Ramos (cell line): Measurements from ENCODE around the gene OTX1.

Experiments
- in situ Hi-C: fragments of 300-500 bp; cut with MboI; formaldehyde crosslinking; loops from one replicate; pipeline ENCODE4 v1.14.3; 2022; ENCODE audit warnings: low sequenced_read_pairs; ENCODE audit not compliant: unreplicated experiment

OTX1 gene

GRCh38 chr2:63046552-63046951 lies 4.1 kb upstream of the OTX1 start:
- in situ Hi-C loops, result no loop called here

GRCh38 chr2:63046961-63047320 lies 3.7 kb upstream of the OTX1 start:
- in situ Hi-C loops, result no loop called here

- in situ Hi-C loops, result no loop called here
These were observed 3.0 kb upstream of the OTX1 start for GRCh38 chr2:63047321-63048279.

- in situ Hi-C loops, result no loop called here
These were observed 2.1 kb upstream of the OTX1 start for GRCh38 chr2:63048367-63049171.

- in situ Hi-C loops, result no loop called here
These were observed 1.2 kb upstream of the OTX1 start for GRCh38 chr2:63049211-63049969.

GRCh38 chr2:63049970-63050333 lies 678 bp upstream of the OTX1 start:
- in situ Hi-C loops, result no loop called here

GRCh38 chr2:63051042-63051794 lies 588 bp downstream of the OTX1 start:
- in situ Hi-C loops, result no loop called here

GRCh38 chr2:63051795-63052333 lies 1.2 kb downstream of the OTX1 start:
- in situ Hi-C loops, result no loop called here

- in situ Hi-C loops, result no loop called here
These were observed 1.9 kb downstream of the OTX1 start for GRCh38 chr2:63052411-63053080.

- in situ Hi-C loops, result no loop called here
These were observed 2.7 kb downstream of the OTX1 start for GRCh38 chr2:63053081-63053888.

- in situ Hi-C loops, result no loop called here
These were observed 3.4 kb downstream of the OTX1 start for GRCh38 chr2:63053889-63054602.

- in situ Hi-C loops, result no loop called here
These were observed 4.2 kb downstream of the OTX1 start for GRCh38 chr2:63054841-63055225.

GRCh38 chr2:63055226-63056106 lies 4.8 kb downstream of the OTX1 start:
- in situ Hi-C loops, result no loop called here

GRCh38 chr2:63056107-63057050 lies 5.7 kb downstream of the OTX1 start:
- in situ Hi-C loops, result no loop called here

- in situ Hi-C loops, result no loop called here
These were observed 6.9 kb downstream of the OTX1 start for GRCh38 chr2:63057249-63058143.
